T-helper 1 cell treated with Interleukin-12 subunit alpha and Interleukin-12 subunit beta and Interleukin-4 antibody, amounts not matched to agents 30 μg/mL and 1 μg/mL, for 36 hours (primary cell): Measurements from ENCODE around the gene DNAH11.
"Not testable (repeated sequence)": the region's sequence is repeated elsewhere in the genome, so short reads cannot be mapped to it uniquely, and the experiment has no call there.

Experiments used
- H3K27ac Mint-ChIP-seq: one replicate; pipeline ENCODE4 v1.8.0; 2021; ENCODE audit warnings: mild to moderate bottlenecking, mixed read lengths
- H3K27me3 Mint-ChIP-seq: one replicate; pipeline ENCODE4 v1.8.0; 2021; ENCODE audit warnings: low read depth, mixed read lengths
- H3K36me3 Mint-ChIP-seq: one replicate; pipeline ENCODE4 v1.8.0; 2021; ENCODE audit warnings: low read depth, mixed read lengths
- H3K4me1 Mint-ChIP-seq: one replicate; pipeline ENCODE4 v1.8.0; 2021; ENCODE audit warnings: low read depth, mixed read lengths
- H3K4me3 Mint-ChIP-seq: one replicate; pipeline ENCODE4 v1.8.0; 2021; ENCODE audit warnings: mild to moderate bottlenecking, moderate library complexity, mixed read lengths
- H3K9me3 Mint-ChIP-seq: one replicate; pipeline ENCODE4 v1.8.0; 2021; ENCODE audit warnings: mixed read lengths

Gene DNAH11

DNA sequence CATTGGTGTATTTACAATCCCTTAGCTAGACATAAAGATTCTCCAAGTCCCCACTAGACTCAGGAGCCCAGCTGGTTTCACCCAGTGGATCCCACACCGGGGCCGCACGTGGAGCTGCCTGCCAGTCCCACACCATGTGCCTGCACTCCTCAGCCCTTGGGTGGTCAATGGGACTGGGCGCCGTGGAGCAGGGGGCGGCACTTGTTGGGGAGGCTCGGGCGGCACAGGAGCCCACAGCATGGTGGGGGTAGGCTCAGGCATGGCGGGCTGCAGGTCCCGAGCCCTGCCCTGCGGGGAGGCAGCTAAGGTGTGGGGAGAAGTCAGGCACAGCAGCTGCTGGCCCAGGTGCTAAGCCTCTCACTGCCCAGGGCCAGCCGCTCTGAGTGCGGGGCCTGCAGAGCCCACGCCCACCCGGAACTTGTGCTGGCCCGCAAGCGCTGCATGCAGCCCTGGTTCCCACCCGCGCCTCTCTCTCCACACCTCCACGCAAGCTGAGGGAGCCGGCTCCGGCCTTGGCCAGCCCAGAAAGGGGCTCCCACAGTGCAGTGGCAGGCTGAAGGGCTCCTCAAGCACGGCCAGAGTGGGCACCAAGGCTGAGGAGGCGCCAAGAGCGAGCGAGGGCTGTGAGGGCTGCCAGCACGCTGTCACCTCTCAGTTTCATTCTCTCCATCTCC, 6.3 kb upstream of the DNAH11 start:
- not testable (repeated sequence) for H3K9me3 Mint-ChIP-seq, H3K36me3 Mint-ChIP-seq, H3K4me3 Mint-ChIP-seq, H3K4me1 Mint-ChIP-seq, H3K27ac Mint-ChIP-seq
- H3K27me3 Mint-ChIP-seq, result peaks cover 58% of the 10 kb centered on the region

DNA sequence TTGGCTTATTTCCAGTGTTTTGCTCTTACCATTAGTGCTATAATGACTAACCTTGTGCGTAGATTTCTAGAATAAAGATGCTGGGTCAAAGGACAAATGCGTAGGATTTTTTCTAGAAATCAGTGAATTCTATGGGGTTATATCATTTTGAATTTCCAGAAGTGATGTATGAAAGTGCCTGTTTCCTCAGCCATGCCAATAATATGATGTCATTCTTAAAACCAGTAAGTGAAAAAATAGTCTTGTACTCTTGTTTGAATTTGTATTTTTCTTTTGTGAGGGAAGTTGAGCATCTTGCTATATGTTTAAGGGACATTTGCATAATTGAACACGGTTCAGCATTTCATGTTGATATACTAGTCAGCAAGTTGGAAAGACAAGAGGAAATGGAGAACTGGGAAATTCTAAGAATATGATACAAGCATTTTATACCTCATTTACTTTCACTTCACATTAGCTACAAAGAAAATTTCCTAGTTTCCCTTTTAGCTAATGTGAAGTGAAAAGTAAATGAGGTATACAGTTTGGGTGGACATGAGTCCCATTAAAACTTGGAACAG, 3.8 kb upstream of the DNAH11 start:
- peaks cover 52% of the 10 kb centered on the region for H3K27me3 Mint-ChIP-seq
- H3K9me3 Mint-ChIP-seq, result no peaks in the 10 kb centered on the region
- H3K4me1 Mint-ChIP-seq, result peaks cover 13% of the 10 kb centered on the region
- peaks cover under 1% of the 10 kb centered on the region for H3K36me3 Mint-ChIP-seq
- H3K4me3 Mint-ChIP-seq, result no peak overlapping the region
- no peak overlapping the region for H3K27ac Mint-ChIP-seq

DNA sequence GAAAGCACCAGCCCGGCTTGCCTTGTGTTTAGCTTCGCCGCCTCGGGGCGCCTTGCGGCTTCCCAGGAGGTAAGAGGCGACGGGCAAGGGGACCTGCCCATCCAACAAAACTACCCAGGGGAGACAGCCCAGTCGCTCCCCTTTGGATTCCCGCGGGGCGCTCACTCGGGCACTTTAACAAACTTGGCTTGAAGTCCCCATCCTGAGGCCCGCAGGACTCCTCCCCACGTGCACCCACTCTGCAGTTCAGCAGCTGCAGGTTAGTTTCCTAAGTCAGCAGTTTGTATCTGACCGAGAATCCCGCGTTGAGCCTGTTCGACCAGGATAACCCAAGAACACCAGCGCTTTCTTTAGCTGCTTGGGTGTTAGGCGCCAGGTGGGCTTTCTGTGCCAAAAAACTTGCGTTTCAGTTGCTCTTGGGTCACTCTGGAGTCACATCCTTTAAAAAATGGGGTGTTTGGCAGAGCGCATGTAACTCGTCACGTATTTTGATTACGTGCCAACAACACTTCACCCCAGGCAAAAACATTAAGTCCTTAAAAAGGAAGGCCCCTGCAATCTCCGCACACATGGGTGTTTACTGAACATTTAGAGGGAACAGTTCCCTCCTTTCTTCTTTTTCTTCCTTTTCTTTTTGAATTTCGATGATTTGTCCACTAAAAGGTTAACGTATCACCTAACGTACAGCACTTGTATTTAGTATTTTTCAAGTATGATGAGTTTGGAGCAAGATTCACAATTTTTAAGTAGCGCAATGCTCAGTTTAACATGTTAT, 876 bp downstream of the DNAH11 start:
- Mint-ChIP-seq H3K4me3 (peak overlapping the region; percentile 82), H3K36me3 (peaks cover 6% of the 10 kb centered on the region), H3K9me3 (no peaks in the 10 kb centered on the region), H3K27ac (peak overlapping the region; percentile 42), H3K27me3 (peaks cover 55% of the 10 kb centered on the region), H3K4me1 (peaks cover 20% of the 10 kb centered on the region)

DNA sequence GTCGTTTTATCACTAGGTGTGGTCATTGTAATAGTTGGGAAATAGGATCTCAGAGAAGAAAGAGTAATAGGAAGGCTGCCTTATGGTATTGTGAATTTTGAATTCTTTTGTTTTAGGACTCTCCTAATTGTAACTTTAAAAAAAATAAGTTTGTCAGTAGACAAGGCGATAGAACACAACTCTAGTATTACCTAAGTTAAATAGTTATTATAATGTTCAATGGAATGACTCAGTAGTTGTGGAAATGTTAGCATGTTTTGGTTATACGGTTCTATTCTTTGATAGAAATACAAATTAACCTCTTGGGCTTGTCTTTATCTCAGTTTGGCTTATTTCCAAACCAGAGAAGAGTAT, 1.4 kb downstream of the DNAH11 start:
- Mint-ChIP-seq H3K36me3 (peaks cover 6% of the 10 kb centered on the region), H3K27me3 (peaks cover 49% of the 10 kb centered on the region), H3K27ac (no peak overlapping the region), H3K4me1 (peaks cover 14% of the 10 kb centered on the region), H3K9me3 (no peaks in the 10 kb centered on the region), H3K4me3 (peak overlapping the region; percentile 82)

DNA sequence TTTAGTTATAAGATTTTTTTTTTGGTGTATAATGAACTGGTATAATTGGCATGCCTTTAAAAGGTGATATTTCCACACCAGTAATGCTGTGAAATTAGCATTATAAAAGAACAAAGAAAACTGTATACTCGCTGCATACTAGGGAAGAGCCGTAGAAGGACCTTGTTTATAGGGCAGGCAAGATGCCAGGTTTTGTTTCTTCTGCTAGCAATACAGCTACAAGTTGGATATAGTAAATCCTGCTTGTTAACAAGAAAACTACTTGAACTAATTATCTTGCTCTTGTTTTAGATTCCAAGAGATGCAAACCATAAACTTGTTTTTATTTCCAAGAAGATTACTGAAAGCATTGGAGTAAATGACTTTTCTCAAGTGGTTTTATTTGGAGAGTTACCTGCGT, 1.9 kb downstream of the DNAH11 start:
- no peaks in the 10 kb centered on the region for H3K9me3 Mint-ChIP-seq
- no peak overlapping the region for H3K4me3 Mint-ChIP-seq
- peaks cover 11% of the 10 kb centered on the region for H3K4me1 Mint-ChIP-seq
- no peak overlapping the region for H3K27ac Mint-ChIP-seq
- H3K36me3 Mint-ChIP-seq, result peaks cover 6% of the 10 kb centered on the region
- H3K27me3 Mint-ChIP-seq, result peaks cover 46% of the 10 kb centered on the region

DNA sequence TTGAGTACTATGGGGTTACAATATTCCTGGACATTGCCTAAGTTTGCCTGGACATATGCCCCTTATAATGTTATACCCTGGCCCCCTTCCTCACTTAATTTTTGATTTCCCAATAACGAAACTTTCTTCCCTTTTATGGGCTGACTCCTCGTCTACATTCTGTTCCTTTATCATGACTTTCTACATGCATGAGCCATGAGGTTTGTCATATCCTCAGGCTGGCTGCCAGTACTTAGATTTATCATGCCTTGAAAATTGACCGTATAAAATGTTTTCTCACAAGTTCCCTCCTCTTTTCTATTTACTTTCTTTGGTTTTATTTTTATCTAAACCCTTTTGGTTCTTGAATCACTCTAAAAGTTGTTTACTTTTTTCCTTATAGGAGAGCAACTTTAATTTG, 4.7 kb downstream of the DNAH11 start:
- no peaks in the 10 kb centered on the region for H3K9me3 Mint-ChIP-seq
- H3K4me3 Mint-ChIP-seq, result no peak overlapping the region
- H3K27me3 Mint-ChIP-seq, result peaks cover 20% of the 10 kb centered on the region
- no peak overlapping the region for H3K27ac Mint-ChIP-seq
- H3K36me3 Mint-ChIP-seq, result peaks cover 6% of the 10 kb centered on the region
- peaks cover 11% of the 10 kb centered on the region for H3K4me1 Mint-ChIP-seq

DNA sequence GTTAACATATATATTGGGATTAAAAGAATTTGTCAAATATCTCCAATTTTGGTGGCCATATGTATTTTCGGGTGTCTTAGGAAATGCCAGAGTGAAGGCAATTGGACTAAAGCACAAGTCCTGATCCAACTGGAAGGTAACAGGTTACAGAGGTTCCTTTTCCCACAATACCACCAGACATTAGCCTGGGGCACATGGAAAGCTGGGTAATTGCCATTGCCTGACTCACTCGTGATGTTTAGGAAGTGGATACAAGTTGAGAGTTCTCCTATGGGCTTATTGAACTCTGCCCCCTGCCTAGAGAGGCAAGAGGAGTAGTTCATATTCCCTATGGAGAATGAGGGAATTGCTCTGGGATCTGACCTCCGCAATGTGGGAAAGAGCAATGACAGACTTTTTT, 5.7 kb downstream of the DNAH11 start:
- Mint-ChIP-seq H3K9me3 (no peaks in the 10 kb centered on the region), H3K27ac (no peak overlapping the region), H3K27me3 (peaks cover 15% of the 10 kb centered on the region), H3K4me3 (no peak overlapping the region), H3K4me1 (peaks cover 11% of the 10 kb centered on the region), H3K36me3 (peaks cover 6% of the 10 kb centered on the region)

DNA sequence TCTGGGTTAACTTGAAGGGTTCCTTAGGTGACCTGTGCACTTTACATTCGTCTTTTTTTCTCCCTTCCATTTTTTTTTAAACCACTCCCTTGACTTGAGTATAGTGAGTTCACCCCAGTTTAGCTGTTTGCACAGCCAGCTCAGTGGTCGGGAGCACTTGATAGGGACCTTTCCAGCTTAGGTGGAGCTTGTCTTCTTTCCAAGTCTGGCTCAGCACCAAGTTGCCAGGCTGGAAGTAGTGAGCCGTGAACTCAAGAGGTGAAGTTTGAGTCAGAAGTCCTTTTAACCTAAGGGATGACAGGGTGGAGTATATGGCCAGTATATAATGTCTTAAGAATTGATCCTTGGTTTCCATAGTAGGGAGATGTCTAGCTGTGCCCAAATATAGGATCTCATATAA, 7.2 kb downstream of the DNAH11 start:
- Mint-ChIP-seq H3K27me3 (peaks cover 3% of the 10 kb centered on the region), H3K4me1 (peaks cover 5% of the 10 kb centered on the region), H3K27ac (no peak overlapping the region), H3K9me3 (no peaks in the 10 kb centered on the region), H3K36me3 (peaks cover 6% of the 10 kb centered on the region), H3K4me3 (no peak overlapping the region)

DNA sequence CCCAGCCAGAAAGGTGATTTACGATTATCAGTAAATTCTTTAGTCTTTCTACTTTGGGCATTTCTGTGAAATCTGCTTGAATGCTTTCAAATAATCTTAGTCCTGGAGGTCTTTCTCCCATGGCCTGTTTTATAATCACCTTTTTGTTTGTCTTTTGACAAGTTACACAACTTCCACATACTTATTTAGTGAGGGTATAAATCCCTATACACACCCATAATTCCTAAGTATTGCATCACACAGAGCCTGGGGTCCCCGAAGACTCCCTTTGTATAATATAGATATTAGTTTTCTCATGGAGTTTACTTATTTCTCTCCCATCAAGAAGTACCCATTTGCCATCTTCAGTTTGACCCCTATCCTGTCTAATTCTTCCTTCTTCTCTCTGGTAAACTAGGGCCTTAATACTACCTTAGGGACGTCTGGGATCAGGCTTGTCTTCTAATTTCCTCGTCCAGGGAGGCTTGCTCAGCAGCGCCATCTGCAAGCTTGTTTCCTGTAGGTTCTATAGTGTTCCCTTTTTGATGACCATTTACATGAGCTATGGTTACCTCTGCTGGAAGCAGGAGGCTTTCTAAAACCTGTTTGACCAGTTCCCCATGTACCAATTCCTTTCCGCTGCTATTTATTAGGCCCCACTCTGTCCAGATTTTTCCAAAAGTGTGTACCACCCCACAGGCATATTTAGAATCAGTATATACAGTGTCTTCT, 8.1 kb downstream of the DNAH11 start:
- H3K9me3 Mint-ChIP-seq, result no peaks in the 10 kb centered on the region
- H3K4me1 Mint-ChIP-seq, result peaks cover 3% of the 10 kb centered on the region
- H3K36me3 Mint-ChIP-seq, result peaks cover 6% of the 10 kb centered on the region
- H3K4me3 Mint-ChIP-seq, result no peak overlapping the region
- no peak overlapping the region for H3K27ac Mint-ChIP-seq
- no peaks in the 10 kb centered on the region for H3K27me3 Mint-ChIP-seq

DNA sequence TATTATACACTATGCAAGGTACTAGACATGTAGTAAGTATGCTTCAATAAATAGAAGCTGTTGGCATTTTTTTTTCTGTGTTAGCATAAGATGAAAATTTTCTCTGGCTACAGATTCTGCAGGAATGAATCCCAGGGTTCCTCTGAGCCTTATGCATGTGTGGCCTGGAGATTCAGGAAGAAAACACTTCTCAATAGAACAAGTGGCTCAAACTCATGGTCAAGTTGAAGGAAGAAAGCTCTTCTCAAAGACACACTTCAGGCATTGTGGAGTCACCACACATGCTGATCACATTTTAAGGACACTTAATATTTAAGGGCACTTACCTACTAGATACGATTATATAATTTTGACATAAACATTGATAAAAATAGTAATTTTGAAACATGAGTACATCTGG, 19.5 kb downstream of the DNAH11 start:
- Mint-ChIP-seq H3K4me1 (no peaks in the 10 kb centered on the region), H3K9me3 (no peaks in the 10 kb centered on the region), H3K36me3 (peaks cover 7% of the 10 kb centered on the region), H3K27me3 (peaks cover 4% of the 10 kb centered on the region), H3K27ac (no peak overlapping the region), H3K4me3 (no peak overlapping the region)

DNA sequence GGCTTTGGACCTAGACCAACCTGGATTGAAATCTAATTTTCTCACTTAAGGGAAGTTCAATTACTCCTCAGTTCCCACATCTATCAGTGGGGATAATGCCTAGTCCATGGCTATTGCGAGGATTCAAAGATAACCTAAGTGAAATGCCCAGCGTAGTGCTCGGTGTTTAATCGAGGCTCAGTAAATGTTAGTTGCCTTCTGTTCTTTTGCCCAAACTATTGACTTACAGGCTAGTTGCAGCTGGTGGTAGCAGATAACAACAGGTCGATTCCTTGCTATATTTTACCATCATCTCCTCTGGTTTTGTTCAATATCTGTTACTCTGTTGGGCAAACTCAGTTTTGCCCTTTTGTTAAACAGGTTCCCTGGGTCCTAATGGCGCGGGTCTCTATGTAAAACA, 22.8 kb downstream of the DNAH11 start:
- no peak overlapping the region for H3K27ac Mint-ChIP-seq
- peaks cover 6% of the 10 kb centered on the region for H3K27me3 Mint-ChIP-seq
- H3K4me1 Mint-ChIP-seq, result no peaks in the 10 kb centered on the region
- no peak overlapping the region for H3K4me3 Mint-ChIP-seq
- H3K36me3 Mint-ChIP-seq, result peaks cover 4% of the 10 kb centered on the region
- no peaks in the 10 kb centered on the region for H3K9me3 Mint-ChIP-seq

DNA sequence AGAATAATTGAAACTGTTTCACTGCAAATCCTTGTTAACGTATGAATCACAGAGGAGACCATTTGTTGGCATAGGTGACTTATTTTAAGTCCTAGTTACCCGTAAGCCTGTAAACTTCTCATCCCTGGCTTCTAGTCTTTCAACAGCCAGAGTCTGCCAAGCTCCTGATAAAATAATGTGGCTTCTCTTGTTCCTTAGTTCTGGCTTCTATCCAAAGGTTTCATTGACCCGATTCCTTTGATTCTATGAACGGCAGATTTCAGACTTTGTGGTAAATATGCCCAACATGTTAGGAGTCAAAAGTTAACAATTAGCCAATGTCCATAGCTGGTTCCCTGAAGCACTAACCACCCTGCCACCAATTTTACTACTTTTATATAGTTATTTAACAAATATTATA, 23.3 kb downstream of the DNAH11 start:
- H3K9me3 Mint-ChIP-seq, result no peaks in the 10 kb centered on the region
- H3K36me3 Mint-ChIP-seq, result peaks cover 3% of the 10 kb centered on the region
- no peak overlapping the region for H3K27ac Mint-ChIP-seq
- peaks cover 6% of the 10 kb centered on the region for H3K27me3 Mint-ChIP-seq
- H3K4me3 Mint-ChIP-seq, result no peak overlapping the region
- H3K4me1 Mint-ChIP-seq, result no peaks in the 10 kb centered on the region

DNA sequence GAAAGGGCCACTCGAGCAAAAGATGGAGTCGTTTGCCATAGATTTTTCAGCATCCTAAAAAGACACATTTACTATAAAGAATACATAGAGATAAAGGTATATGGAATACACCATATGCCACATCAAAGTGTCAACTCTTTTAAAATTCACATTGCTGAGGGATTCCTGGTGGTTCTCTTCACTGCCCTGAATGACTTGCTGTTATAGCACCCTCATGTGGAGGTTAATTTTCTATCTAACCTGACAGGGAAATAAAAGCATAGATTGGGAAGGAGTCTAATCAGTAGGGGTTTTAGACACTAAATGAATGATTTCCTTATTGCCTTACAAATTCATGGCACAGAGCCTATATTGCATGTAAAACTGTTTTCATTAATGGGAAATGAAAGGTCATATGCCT, 25.9 kb downstream of the DNAH11 start:
- Mint-ChIP-seq H3K9me3 (no peaks in the 10 kb centered on the region), H3K27ac (no peak overlapping the region), H3K4me1 (no peaks in the 10 kb centered on the region), H3K36me3 (no peaks in the 10 kb centered on the region), H3K4me3 (no peak overlapping the region), H3K27me3 (peaks cover 6% of the 10 kb centered on the region)

DNA sequence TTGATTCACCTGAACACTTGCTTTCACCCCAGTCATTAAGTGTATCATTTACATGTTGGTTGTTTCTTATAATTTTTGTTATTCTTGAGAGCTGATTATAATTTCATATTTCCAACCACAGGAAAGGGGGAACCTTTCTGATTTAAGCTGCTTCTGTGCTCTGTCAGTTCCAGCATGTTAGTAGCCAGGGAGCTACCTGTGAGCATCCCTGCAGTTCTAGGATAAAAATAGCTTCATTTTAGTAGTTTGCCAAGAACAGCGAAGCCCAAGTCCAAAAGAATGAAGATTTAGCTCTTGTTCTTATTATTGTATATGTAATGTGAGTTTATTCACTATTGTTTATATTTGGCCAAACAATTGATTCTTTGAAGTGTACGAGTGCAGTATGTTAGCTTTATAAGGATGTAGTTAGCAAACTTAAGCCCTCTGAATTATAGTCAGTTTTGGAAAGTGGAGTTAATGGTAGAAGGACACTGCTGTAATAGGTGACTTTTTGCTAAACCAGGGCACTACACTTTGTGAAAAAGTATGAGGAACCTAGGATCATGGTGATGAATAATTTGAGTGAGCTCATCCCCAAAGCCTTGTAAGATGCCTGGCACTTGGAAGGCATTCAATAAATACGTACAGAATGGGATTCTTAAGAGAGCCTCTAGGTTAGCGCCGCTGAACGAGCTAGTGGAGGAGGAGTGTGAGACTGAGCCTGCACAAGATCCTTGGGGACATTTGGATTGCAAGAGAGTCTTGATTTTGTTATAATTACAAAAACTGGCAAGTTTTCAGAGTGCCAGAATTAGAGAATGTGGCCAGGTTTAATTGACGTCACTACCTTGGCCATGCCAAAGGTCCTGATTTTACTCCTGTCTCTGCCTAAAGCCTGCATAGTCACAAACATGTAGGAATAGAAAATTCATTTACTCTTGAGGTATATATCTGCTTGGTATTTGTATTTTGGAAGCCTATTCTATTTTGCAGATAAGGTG, 29.8 kb downstream of the DNAH11 start:
- peaks cover 2% of the 10 kb centered on the region for H3K9me3 Mint-ChIP-seq
- H3K4me1 Mint-ChIP-seq, result no peaks in the 10 kb centered on the region
- peaks cover 2% of the 10 kb centered on the region for H3K27me3 Mint-ChIP-seq
- H3K27ac Mint-ChIP-seq, result no peak overlapping the region
- peaks cover 3% of the 10 kb centered on the region for H3K36me3 Mint-ChIP-seq
- no peak overlapping the region for H3K4me3 Mint-ChIP-seq
